ENCODE results near the gene MIPOL1. TPM values are rescaled to one million over a fixed set of nuclear protein-coding genes. Genes with fewer than 3 reads are reported as not detected.
A peak's percentile ranks its signal among the peaks of the same experiment; 100 is the strongest.

Gene MIPOL1
- total and polyA plus RNA-seq, 2 of the 13 experiments (the other 11 are each of a cell fraction or from before 2014, with no cell fraction given), result 8.6 to 34.2 TPM

- TF ChIP-seq TOE1 (CRISPR knock-in tag; IDR thresholded peaks at IDR 0.05) (no peak), TEF (CRISPR knock-in tag; IDR thresholded peaks at IDR 0.05) (0 out of 2 replicates have a peak, but pooled peaks have one; percentile 43), MED1 (CRISPR knock-in tag; IDR thresholded peaks at IDR 0.05) (0 out of 2 replicates have a peak, but pooled peaks have one; percentile 60), ZNF749 (CRISPR knock-in tag; IDR thresholded peaks at IDR 0.05; ENCODE audit: borderline replicate concordance) (peak; percentile 46), YEATS2 (CRISPR knock-in tag; IDR thresholded peaks at IDR 0.05; ENCODE audit: borderline replicate concordance) (0 out of 2 replicates have a peak, but pooled peaks have one; percentile 24), ZNF296 (CRISPR knock-in tag; conservative IDR thresholded peaks at IDR 0.05) (no peak), ZNF841 (CRISPR knock-in tag; IDR thresholded peaks at IDR 0.05; ENCODE audit: borderline replicate concordance) (no peak), BATF2 (CRISPR knock-in tag; IDR thresholded peaks at IDR 0.05) (no peak), ZNF329 (CRISPR knock-in tag; IDR thresholded peaks at IDR 0.05; ENCODE audit: low read depth) (peak; percentile 78), PCBP1 (IDR thresholded peaks at IDR 0.05; ENCODE audit: borderline replicate concordance, low read depth, low read length) (peak; percentile 86; the same call in 1 of the 2 replicates), TBX2 (CRISPR knock-in tag; IDR thresholded peaks at IDR 0.05; ENCODE audit: borderline replicate concordance) (no peak; the same call in 1 of the 2 replicates), KDM3A (CRISPR knock-in tag; IDR thresholded peaks at IDR 0.05; ENCODE audit: low read depth) (no peak; the same call in 1 of the 2 replicates), ZNF75D (CRISPR knock-in tag; IDR thresholded peaks at IDR 0.05; ENCODE audit: borderline replicate concordance) (no peak), ZNF672 (CRISPR knock-in tag; IDR thresholded peaks at IDR 0.05) (no peak), RXRB (CRISPR knock-in tag; IDR thresholded peaks at IDR 0.05; ENCODE audit: borderline replicate concordance) (no peak; the same call in 1 of the 2 replicates), HINFP (CRISPR knock-in tag; IDR thresholded peaks at IDR 0.05; ENCODE audit: low read depth) (no peak), ZHX2 (IDR thresholded peaks at IDR 0.05; ENCODE audit: low read depth) (peak; percentile 48), ZHX2 (CRISPR knock-in tag; IDR thresholded peaks at IDR 0.05; ENCODE audit: borderline replicate concordance) (no peak), ZNF552 (CRISPR knock-in tag; IDR thresholded peaks at IDR 0.05; ENCODE audit: borderline replicate concordance) (peak; percentile 18; the same call in 1 of the 2 replicates), PAX8 (CRISPR knock-in tag; IDR thresholded peaks at IDR 0.05; ENCODE audit: borderline replicate concordance) (no peak)
Observed at GRCh38 chr14:37594971-37595808, 397.5 kb downstream of the MIPOL1 start, which contains the start of the genes FOXA1 and TTC6 (continued).
